SHP77 treated with DMSO at 0.1 percent for 48 hours (cell line): ENCODE results near the gene WWP2.

Experiments used
- DNase-seq: peaks from one replicate; lab custom pipeline; 2025; lab: John Stamatoyannopoulos, UW

Gene WWP2

DNA sequence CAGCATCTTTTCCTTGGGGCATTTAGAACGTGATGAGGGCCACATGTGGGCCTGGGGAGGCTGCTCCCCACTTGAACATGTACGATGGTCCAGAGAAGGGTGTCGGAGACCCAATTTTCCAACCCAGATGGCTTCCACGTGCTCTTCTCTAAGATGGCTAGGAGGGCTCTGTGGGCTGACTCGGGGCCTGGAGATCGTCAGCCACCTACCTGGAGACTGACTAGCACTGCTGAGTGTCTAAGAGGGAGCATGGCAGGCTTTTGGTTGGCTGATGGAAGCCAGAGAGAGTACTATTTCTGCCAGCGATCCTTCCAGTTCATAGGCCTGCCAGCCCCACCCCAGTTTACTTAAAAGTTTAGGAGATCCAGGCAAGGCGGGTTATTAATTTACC lies 128.8 kb downstream of the WWP2 start:
- no peak for DNase-seq

DNA sequence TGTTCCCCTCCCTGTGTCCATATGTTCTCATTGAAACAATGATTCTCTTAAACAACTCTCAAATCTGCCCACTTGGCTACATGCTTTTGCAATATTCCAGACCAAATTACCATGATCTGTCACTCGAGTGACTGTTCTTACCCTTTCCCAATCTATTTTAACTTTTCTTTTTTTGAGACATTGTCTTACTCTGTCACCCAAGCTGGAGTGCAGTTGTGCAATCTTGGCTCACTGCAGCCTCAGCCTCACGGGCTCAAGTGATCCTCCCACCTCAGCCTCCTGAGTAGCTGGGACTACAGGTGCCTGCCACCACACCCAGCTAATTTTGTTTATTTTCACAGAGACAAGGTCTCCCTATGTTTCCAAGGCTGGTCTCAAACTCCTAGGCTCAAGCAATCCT lies 130.2 kb downstream of the WWP2 start:
- no peak for DNase-seq

DNA sequence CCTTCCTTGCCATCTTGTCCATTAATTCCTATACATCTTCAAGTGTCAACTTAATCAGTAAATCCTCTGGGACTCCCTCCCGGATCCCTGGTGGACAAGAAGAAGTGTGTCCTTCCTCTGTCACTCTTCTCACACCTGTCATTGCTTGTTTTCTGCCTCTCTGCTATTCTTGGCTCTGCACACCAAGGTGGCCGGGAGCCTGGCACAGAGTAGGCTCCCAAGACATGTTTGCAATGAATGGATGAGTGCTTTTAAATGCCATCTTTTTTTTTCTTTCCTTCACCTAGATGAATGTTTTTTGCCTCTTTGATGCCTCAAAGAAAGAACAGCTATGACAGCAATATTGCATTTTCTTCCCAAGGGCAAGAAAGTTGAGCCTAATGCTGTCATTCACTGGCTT lies 131.0 kb downstream of the WWP2 start:
- no peak for DNase-seq

DNA sequence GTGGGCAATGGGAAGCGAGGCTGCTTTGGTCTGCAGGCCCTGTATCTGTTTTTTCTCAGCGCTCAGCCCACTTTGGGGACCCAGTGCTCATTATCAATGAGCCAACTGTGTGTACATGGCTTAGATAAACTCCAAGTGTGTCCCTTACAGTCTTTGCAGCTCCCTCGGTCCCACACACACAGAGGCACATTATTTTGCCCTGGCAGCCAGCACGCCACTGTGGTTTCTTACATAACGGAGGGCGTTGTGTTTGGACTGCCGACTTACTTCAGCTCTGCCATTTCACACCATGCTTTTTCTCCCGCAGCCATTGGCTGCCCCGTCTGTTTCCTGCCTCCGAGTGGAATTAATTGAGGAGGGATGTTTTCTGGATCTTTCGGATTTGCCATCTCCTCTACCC lies 132.5 kb downstream of the WWP2 start:
- no peak for DNase-seq

DNA sequence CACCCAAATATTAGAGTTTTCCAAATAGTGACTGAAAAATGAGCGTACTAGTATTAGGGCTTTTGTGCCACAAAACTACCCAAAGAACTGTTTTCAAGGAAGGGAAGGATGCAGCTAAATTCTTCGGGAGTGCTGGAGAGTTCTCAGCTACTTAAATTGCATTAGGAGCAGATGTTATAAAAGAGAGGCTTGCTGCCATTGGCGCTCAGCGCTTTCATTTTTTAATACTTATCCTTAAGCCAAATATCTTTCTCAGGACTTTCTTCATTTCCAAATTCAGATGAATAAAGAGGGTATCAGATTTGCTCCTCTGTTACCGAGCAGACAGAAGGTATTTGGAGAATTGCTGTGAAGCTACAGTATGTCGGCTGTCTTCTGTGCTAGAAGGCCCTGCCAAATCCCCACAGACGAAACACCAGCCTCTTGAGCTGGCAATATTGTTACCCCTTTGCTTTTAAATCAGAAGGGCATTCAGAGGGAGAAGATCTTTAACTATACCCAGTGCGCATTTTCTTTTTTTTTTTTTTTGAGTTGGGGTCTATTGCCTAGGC lies 141.8 kb downstream of the WWP2 start:
- no peak for DNase-seq

DNA sequence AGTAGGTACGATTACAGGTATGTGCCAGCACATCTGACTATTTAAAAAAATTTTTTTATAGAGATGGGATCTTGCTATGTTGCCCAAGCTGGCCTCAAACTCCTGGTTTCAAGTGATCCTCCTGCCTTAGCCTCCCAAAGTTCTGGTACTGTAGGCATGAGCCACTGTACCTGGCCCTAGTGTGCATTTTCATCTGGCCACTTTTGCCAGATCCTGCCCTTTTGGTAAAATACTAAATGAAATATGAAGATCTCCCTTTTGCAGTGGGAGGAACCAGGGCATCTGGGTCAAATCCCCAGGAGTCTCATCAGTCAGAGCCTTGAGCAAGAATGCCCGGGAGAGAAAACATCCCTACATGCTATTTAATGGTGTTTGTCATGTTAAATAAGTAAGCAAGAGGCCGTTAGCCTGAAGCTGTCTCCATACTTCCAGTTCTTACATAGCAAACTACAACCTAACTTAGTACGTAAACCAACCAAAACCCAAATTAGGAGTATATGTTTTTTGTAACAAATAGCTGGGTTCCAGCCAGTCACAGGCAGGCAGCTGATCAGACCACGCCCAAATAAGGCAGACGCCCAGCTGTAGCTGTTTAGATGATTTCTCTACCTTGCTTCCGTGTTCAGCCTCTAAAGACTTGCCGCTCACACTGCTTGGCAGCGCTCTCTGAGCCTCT lies 142.5 kb downstream of the WWP2 start:
- DNase-seq: no peak

DNA sequence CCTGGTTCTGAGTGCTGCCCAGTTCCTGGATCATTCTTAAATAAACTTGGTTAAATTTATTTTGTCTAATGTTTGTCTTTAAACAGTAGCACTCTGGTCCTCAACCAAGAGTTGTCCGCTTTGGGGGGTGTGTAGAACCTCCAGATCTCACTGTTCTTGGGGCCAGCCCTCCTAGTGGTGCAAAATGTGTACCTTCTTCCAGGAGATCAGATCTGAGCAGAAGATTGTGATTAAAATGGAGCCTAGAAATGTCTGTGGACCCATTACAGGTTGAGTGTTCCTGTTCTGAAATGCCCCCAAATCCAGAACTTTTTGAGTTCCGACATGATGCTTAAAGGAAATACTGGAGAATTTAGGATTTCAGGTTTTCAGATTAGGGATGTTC lies 143.0 kb downstream of the WWP2 start:
- no peak for DNase-seq

DNA sequence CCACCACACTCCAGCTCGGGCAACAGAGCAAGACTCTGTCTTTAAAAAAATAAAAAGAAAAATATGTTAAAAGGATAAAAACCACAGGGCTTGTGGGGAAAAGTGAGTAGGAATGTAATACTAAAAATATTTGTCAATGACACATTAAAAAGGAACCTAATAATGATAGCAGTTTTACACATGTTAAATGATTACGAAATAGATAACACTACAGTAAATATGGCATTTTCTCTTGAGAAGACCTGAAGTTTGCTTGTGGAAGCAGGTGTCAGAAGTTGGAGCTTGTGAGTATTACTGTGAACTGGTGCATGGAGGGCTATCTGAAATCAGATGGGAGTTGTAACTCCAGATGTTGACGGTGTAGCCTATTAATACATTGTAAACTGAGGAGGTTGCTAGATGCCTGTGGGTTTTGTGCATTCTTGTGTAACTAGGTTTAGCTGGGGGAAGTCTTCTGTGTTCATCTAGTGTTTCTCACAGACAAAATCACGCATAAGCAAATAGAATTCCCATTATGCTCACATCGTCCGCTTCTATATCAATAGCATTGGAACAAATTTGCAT lies 144.8 kb downstream of the WWP2 start:
- DNase-seq: no peak

DNA sequence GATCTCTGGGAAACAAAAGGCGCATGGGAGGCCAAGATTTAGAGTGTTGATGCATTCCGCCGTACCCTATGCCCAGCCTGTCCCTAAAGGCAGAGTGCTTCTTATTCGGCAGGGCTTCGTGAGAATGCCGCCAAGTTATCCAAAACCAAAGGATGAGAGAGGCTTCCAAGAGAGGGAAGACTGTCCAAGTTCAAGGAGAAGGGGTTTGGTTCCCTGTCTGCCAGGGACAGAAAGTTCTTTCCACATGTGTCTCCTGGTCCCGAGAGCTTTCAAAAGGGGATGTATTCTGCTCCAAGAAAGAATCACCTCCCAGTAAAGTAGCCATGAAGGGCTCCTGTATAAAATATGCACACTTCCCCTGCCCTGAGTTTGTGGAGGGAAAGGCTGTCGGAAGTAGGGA lies 146.9 kb downstream of the WWP2 start:
- DNase-seq: no peak

DNA sequence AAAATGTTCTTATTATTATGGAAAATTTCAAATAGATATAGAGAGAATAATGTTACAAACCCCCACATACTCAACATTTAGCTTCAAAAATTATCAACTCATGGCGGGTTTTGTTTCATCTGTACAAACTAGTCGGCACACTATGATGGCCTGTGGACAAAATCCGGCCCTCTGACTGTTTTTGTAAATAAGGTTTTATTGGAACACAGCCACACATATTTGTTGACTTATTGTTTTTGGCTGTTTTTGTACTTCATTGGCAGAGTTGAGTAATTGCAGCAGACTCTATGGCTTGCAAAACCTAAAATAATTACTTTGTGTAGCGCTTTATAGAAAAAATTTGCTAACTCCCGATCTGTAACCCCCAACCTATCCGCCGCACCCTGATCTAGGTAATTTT lies 147.6 kb downstream of the WWP2 start:
- no peak for DNase-seq

DNA sequence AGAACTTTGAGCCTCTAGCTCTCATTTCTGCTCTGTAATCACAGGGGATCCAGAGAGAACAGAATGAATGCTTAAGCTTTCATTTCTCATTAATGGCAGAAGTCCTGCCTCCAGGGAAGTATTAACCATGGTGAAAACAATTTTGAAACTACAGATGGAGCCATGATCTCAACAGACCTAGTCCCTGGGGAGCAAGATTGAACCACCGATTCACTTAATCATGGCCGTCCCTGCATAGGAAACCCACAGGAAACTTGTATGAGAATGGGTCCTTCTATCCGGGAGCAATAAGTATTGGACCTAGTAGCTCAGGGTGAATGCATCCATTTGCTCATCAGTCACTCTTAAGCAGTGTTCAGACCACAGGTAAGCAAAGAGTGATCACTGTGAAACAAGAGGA lies 148.8 kb downstream of the WWP2 start:
- no peak for DNase-seq

DNA sequence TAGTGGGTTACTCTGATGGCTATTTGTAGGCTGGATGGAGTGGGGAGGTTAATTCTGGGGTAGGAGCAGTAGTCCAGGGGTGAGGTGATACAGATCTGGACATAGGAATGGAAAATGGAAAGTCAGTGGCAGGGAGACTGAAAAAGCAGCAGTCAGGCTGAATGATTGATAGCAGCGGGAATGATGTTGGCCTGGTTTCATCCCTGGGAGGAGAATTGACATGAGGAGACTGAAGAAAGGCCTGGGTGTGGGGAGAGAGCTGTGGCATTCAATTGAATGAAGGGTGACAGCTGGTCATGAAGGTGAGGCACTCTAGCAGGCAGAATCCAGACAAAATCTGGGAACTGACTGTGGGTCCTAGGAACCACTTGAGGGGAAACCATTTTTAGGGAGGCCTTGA lies 154.3 kb downstream of the WWP2 start:
- no peak for DNase-seq

DNA sequence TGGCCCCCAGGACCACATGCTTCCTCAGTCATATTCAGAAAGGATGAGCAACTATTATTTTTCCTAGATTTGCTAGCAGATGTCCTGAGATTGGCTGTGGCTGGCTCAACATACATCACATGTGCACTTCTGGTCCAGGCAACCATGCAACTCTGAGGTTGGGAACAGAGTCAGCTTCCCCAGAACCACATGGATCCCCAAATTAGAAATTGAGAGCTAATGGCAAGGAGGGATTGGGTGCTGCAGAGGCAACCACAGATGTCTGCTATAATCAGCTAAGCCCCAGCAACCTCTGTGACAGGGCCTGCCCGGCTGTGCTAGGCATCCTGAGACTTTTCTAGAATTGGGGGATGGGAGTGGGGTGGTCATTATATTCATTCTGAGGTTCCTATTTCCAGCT lies 155.2 kb downstream of the WWP2 start:
- no peak for DNase-seq

DNA sequence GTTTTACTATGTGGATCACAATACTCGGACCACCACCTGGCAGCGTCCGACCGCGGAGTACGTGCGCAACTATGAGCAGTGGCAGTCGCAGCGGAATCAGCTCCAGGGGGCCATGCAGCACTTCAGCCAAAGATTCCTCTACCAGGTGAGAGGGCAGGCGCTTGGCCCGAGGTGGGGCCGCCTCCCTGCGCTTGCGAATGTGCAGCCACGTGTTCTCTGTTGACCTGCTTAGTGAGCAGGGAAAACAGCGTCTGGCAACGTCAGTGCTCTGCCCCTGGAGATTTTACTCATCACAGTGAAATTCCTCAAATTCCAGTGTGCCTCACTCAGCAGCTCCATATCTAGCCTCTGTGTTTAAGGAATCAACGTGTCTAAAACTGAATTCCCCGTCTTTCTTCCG lies 155.6 kb downstream of the WWP2 start:
- no peak for DNase-seq

DNA sequence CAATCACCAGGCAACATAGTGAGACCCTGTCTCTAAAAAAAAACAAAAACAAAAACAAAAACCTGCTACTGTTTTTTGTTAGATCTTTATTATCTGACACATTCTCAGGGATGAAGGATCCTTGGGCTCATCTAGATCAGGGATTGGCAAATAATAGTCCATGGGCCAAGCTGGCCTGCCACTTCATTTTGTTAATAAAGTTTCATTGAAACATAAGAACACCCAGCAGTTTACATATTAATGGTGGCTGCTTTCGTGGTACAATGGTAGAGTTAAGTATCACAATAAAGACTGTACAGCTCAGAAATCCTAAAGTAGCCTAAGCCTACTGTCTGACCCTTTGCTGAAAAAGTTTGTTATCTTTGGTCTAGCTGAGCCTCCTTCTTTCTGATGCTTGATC lies 156.1 kb downstream of the WWP2 start:
- no peak for DNase-seq

DNA sequence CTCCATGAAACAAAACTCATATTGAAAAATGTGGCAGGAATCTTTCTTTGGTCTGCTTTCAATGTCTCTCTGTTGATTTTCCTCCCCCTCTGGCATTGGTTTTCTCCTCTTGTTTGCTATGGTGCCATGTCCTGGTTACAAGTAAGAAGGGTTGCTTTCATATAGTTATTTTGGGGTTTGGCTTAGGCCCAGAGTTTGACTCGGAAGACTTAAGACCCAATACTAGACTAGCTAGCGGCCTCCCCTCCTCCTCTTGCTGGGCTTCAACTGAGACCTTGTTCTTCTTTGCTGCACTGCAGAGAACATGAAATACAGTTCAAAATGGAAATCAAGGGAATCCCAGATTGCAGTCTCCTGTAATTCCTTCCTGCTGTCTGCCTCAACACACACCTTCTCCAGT lies 159.0 kb downstream of the WWP2 start:
- DNase-seq: no peak

DNA sequence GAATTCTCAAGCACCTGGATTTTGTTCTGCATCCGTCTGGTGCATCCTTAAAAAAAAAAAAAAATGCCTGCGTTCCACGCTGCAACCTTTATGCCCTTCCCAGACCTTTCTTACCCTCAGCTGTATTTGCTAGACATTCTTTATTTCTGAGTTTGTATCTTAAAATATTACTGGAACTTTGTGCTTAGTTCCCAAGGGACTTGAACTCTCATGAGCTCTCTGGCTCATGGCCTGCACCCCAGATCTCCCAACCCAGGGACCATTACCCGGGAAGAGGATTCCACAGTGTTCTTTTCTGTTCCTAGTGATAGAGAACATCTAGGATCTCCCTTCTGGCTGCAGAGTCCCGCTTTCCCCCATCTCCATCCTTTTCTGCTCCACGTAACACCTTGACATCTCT lies 160.1 kb downstream of the WWP2 start:
- DNase-seq: no peak

DNA sequence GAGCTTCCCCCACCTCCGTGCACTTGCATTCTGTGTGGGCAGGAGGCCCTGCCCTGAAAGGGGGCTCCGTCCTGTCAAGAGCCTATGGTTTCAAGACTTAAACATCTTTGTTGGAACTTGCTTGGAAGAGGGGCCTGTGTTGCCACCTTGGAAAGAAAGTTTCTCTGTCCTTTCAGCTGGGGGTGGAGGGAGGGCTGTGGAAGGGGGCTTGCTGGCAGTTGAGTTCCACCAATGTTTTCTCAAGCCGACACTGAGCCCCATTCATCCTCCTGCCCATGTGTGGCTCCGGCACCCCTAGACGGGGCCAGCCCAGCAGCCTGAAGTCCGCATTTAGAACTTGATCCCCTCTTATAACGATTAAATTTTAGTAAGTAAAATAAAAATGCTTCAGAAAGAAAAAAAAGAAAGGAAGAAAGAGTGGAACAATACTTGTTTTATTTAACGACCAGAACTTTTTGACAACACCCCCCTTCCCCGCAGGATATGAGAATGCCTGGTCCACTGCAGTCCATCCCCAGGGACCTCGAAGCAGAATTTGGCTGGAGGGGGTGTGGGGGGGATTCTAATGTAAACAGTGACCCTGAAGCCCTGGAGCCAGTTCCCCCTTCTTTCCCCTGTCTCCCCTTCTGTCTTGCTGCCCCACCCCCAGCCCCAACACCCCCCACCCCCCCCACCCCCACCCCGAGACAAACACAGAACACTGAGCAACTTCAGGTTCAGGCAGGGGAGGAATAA lies 162.1 kb downstream of the WWP2 start:
- DNase-seq: no peak

DNA sequence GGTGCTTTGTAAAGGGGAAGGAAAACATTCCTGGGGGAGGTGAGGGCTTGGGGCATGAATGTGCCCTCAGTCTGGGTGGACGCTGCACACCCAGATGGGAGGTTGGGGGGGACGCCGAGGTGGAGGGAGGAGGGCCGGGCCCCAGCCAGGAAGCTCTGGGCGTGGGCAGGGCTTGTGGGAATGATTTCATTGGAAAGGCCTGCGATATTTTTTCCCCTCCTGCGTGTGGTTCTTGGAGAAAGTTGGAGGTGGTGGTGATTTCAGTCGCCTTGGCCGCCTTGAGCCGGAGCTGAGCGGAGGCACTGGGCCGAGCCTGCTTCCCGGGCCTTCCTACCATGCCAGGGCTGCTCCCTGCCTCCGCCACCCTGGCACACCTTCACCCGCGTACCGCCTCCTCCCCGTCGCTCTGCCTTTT lies 162.7 kb downstream of the WWP2 start:
- DNase-seq: no peak

DNA sequence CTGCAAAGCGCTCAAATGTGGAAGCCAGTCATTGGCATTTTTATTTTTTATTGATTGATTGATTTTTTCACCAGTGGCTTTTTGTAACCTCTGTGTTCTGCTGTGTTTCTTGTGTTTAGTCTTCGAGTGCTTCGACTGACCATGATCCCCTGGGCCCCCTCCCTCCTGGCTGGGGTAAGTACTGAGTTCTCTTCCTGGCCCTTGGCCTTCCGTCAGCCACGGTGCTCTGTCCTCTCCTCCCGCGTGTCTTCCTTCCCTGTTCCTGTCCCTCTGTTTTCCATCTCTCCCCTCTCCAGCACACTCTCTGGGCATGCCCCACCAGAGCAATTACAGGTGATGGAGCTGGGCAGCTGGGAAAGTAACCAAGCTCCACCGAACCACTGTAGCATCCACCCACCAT lies 163.2 kb downstream of the WWP2 start:
- no peak for DNase-seq

DNA sequence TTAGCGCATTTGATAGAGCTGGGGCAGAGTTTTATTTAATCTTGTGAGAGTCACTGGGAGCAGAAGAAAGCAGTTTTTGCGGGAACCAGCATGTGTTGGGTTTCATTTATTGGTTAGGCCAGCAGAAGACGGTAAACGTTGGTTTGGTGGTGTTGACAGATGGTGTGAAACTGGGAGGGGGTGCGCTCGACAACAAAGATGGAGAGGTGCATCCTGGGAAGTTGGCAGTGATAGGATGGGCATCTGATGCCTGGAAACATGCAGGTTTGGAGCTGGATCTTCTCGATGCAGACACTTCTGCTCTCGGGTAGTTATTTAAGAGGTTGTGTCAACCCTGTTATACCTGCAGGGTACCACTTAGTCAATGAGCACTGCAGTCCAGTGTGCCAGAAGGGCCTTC lies 164.1 kb downstream of the WWP2 start:
- DNase-seq: no peak

DNA sequence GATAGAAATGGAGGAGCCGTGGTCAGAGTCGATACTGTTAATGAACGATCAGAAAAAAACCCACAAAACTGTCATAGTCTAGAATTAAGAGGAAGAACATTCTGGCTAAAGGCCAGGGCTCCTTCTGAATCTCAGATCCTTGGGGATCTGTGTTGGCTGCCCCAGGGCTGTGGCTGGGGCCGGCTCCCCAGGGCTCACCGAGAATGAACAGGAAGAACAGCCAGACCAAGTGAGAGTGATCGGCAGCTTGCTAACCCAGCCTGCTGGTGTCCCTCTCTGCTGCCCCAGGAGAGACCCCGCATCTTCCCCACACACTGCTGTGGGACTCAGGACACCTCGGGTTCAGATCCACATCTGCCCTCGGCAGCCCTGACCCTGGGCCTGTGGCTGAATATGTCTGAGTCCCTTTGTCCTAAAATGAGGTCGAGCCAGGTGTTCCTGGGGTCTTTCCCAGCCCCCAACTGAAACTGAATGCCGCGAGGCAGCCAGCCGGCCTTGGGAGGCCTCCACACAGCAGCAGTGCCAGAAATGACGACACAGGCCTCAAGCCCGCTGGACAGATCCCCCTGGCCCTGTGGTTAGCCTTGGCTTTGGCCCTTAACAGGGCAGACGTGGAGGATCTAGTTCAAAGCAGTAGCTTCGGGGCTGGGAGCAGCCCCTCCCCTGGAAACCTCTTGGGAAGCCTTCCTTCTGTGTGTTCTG lies 165.1 kb downstream of the WWP2 start:
- no peak for DNase-seq

DNA sequence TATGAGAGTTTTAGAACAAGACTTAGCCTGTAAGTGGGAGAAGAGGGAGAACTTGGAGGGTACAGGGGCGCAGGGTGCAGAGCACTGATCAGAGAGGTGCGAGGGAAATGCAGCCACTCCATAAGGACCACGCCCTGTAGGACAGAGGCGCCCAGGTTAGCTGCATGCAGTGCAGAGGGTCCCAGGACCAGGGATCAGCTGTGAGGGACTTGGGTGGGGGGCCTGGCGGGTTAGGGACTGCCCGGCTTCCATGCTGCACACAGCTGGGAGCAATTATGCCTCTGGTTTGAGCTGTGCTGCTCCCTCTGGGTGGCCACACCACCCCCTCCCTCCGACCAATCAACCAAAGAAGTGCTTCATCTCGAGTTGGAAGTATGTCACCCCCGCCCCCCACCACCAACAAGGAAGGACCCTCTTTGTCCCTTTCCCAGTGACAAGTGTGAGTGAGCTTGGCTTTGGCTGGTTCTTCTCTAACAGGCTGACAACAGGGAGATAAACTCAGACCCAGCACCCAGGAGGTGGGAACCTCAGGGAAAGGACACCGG lies 166.8 kb downstream of the WWP2 start:
- no peak for DNase-seq
